HEK293 (cell line): ENCODE measurements around the gene SPTY2D1.

Source experiments
- CTCF ChIP-seq: fragments of 450-650 bp; formaldehyde crosslinking; IDR thresholded peaks from 2 replicates; pipeline ENCODE4 v1.5.1; 2016; ENCODE audit warnings: missing biosample characterization, missing genetic modification characterization
- SP2 ChIP-seq: fragments of 450-650 bp; formaldehyde crosslinking; IDR thresholded peaks from 2 replicates; pipeline ENCODE4 v1.5.1; 2016; ENCODE audit warnings: missing biosample characterization, missing genetic modification characterization

- no peak for TF ChIP-seq CTCF (tag by site-specific recombination)
- TF ChIP-seq SP2 (tag by site-specific recombination): no peak
These were observed 67.7 kb downstream of the SPTY2D1 start for GRCh38 chr11:18566406-18566805.
